Gastrocnemius medialis (tissue), 4 donors: Measurements from ENCODE around the gene NSF.

Experiments used
- POLR2A ChIP-seq, 2 donors: fragments of 450-650 bp; IDR thresholded peaks; one replicate each; pipeline ENCODE4 v1.6.1; 2017; ENCODE audit warnings: antibody characterized with exemption in 2 of 2, mild to moderate bottlenecking in 2 of 2, moderate library complexity in 2 of 2
- TF ChIP-seq, protein P1 (sequence below), 5 experiments: fragments of 450-650 bp in 3 of 5; fragments of 200-600 bp in 2 of 5; sonication (generic) in 2 of 5; IDR thresholded peaks in 4 of 5; conservative IDR thresholded peaks in 1 of 5; 1 replicate in 4 of 5; 2 replicates in 1 of 5; pipeline ENCODE4 v1.5.1; 2016 to 2019; ENCODE audit warnings: antibody characterized with exemption in 5 of 5, mild to moderate bottlenecking in 3 of 5, moderate library complexity in 3 of 5

DNA sequence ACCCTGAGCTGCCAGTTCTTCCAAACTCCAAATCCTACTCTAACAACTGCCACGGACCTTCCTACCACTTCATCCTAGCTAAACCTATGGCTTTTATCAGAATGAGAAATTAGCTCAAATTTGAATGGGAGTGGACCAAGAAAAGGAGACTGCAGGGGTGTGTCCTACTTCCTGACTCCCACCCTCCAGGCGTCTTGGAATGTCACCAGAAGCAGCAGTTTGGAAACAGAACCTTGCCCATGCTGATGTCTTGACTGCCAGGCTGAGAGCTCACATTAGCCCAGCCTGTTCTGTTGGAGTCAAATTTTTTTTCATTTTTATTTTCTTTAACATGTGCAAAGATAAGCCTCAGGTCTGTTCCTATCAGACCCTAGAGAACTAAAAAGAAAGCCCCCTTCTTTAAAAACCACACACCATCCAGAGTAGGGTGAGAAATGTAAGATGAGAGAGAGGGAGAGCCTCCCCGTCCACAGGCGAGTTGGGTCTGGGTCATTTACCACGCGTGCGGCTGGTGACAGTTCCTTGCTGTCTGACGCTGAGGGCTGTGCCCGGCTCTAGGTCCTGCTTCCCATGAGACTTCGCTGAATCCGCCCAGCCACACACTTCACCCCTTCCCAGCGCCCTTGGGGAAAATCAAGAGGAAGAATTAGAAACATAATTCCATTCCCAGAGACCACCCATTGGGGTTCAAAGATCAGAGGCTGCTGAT is 173.7 kb downstream of the NSF start:
- TF ChIP-seq, protein P1, sequence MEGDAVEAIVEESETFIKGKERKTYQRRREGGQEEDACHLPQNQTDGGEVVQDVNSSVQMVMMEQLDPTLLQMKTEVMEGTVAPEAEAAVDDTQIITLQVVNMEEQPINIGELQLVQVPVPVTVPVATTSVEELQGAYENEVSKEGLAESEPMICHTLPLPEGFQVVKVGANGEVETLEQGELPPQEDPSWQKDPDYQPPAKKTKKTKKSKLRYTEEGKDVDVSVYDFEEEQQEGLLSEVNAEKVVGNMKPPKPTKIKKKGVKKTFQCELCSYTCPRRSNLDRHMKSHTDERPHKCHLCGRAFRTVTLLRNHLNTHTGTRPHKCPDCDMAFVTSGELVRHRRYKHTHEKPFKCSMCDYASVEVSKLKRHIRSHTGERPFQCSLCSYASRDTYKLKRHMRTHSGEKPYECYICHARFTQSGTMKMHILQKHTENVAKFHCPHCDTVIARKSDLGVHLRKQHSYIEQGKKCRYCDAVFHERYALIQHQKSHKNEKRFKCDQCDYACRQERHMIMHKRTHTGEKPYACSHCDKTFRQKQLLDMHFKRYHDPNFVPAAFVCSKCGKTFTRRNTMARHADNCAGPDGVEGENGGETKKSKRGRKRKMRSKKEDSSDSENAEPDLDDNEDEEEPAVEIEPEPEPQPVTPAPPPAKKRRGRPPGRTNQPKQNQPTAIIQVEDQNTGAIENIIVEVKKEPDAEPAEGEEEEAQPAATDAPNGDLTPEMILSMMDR (IDR thresholded peaks at IDR 0.05 in 4 of 5, conservative IDR thresholded peaks at IDR 0.05 in 1 of 5): no peak
- TF ChIP-seq POLR2A (IDR thresholded peaks at IDR 0.05): no peak
